ACC112 (cell line): ENCODE results near the gene SPAG7.

Experiments
- H2AFZ ChIP-seq: fragments of 200-600 bp; sonication (generic); one replicate; pipeline ENCODE4 v1.6.0; 2017; ENCODE audit warnings: antibody characterized with exemption, low read length; ENCODE audit not compliant: unreplicated experiment
- H3K27ac ChIP-seq: fragments of 200-600 bp; sonication (generic); 2 replicates; pipeline ENCODE4 v1.5.1; 2014; ENCODE audit warnings: low read depth, mild to moderate bottlenecking, antibody characterized with exemption, low read length, moderate library complexity
- H3K27me3 ChIP-seq: fragments of 200-600 bp; sonication (generic); 2 replicates; pipeline ENCODE4 v1.6.1; 2014; ENCODE audit warnings: mild to moderate bottlenecking, antibody characterized with exemption, low read length, moderate library complexity, mixed read lengths; ENCODE audit not compliant: insufficient read depth
- H3K36me3 ChIP-seq: fragments of 200-600 bp; sonication (generic); 2 replicates; pipeline ENCODE4 v1.6.1; 2016; ENCODE audit warnings: mild to moderate bottlenecking, antibody characterized with exemption, low read length, moderate library complexity, mixed read lengths; ENCODE audit not compliant: insufficient read depth
- H3K4me1 ChIP-seq: fragments of 200-600 bp; sonication (generic); one replicate; pipeline ENCODE4 v1.6.1; 2016; ENCODE audit warnings: low read length, mixed read lengths; ENCODE audit not compliant: insufficient read depth, unreplicated experiment, control insufficient read depth
- H3K4me3 ChIP-seq: fragments of 200-600 bp; sonication (generic); 2 replicates; pipeline ENCODE4 v1.5.1; 2014; ENCODE audit warnings: mild to moderate bottlenecking, low read depth, low read length
- H3K79me2 ChIP-seq: fragments of 200-600 bp; sonication (generic); one replicate; pipeline ENCODE4 v1.6.0; 2016; ENCODE audit warnings: low read length; ENCODE audit not compliant: control insufficient read depth, unreplicated experiment, insufficient read depth

The SPAG7 gene

DNA sequence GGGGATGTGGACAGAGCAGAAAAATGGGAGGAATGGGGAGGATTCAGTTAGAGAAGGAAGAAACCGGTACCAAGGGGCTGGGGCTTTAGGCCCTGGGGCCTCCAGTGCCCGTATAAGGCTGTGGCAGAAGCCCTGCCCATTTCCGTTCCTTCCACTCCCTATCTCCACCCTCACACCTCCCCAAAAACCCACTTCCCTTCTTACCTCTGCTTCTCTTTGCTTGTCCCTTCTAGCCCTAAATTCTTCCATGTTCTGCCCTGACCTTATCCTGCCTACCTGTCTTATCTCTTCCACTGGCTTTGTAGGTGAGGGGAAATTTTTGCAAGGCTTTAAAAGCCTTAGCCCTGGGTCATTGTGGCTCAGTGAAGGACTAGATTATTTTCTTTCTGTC is 23.5 kb downstream of the SPAG7 start:
- no peak overlapping the region for H3K4me3 ChIP-seq
- H3K27ac ChIP-seq = peak overlapping the region; percentile 63
- H2AFZ ChIP-seq = no peak overlapping the region
- no peaks in the 10 kb centered on the region for H3K27me3 ChIP-seq
- peaks cover 45% of the 10 kb centered on the region for H3K4me1 ChIP-seq
- H3K79me2 ChIP-seq = peaks cover 76% of the 10 kb centered on the region
- peaks cover 16% of the 10 kb centered on the region; the same call in 1 of the 2 replicates for H3K36me3 ChIP-seq

DNA sequence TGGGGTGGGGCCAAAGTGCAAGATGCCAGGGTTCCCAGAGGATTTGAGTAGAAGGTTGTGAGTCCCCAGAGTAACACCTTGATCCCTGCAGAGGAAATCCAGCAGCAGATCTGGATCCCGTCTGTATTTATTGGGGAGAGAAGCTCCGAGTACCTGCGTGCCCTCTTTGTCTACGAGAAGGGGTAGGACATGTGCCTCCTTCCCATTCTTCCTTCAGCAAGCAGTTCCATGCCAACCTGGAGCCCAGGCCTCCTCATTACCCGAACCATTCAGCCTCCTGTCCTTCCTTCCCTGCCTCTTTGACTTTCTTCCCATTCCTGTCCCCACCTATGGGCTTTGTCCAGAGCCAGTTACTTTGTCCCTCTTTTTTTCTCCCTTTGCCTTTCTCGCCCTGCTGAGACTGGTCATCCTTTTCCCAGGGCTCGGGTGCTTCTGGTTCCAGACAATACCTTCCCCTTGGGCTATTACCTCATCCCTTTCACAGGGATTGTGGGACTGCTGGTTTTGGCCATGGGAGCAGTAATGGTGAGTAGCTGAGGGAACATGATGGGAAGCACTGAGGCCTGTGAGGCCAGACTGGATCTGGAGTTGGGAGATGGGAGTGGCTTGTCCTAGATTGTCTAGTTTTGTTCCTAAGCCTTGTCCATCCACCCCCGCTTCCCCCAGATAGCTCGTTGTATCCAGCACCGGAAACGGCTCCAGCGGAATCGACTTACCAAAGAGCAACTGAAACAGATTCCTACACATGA is 24.7 kb downstream of the SPAG7 start:
- Histone ChIP-seq H3K79me2 (peaks cover 84% of the 10 kb centered on the region), H3K27ac (peak overlapping the region; percentile 25; the same call in 1 of the 2 replicates), H2AFZ (no peak overlapping the region), H3K4me3 (no peak overlapping the region), H3K4me1 (peaks cover 54% of the 10 kb centered on the region), H3K36me3 (peaks cover 15% of the 10 kb centered on the region; the same call in 1 of the 2 replicates), H3K27me3 (no peaks in the 10 kb centered on the region)

DNA sequence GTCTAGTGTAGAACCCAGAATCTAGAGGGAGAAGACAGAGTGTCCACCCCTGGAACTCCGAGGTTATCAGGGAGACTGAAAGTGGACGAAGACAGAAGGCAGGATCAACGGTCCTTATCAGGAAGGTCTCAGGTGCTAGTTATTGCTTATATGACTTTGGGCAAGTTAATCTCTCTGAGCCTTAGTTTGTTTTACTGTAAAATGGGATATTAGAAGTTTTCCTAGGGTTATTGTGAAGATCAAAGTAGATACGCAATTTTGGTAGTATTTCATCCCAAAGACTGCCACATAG is 26.4 kb downstream of the SPAG7 start:
- H3K27ac ChIP-seq = peak overlapping the region; percentile 89
- peak overlapping the region; percentile 87 for H3K4me3 ChIP-seq
- H3K4me1 ChIP-seq = peaks cover 52% of the 10 kb centered on the region
- H3K27me3 ChIP-seq = no peaks in the 10 kb centered on the region
- no peak overlapping the region for H2AFZ ChIP-seq
- peaks cover 3% of the 10 kb centered on the region; the same call in 1 of the 2 replicates for H3K36me3 ChIP-seq
- peaks cover 69% of the 10 kb centered on the region for H3K79me2 ChIP-seq

DNA sequence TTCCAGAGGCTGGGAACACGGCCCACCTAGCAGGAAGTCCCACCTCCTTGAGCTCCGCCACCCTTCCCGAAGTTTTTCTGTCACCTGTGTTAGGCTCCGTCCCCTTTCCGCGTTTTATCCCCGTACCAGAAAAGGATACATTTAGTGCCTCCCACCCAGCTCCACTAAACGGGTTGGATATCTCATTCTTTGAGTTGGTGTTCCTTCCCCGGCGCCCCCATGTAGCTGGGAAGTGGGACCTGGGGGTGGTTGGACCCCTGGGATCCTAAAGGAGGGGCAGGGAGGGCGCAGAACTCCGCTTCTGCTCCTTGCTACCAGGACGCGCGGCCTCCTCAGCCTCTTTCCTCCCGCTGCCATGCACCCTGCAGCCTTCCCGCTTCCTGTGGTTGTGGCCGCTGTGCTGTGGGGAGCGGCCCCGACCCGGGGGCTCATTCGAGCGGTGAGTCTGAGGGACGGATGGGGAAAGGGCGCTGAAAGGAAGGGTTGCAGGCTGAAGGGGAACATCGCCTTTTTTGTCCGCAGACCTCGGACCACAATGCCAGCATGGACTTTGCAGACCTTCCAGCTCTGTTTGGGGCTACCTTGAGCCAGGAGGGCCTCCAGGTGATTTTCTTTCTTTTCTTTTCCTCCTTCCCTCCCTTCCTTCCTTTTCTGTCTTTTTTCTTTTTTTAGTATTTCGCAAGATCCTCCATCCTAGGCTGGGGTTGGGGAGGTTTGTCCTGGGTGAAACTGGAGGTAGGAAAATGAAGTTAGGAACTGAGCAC is 26.9 kb downstream of the SPAG7 start:
- H3K27me3 ChIP-seq = no peaks in the 10 kb centered on the region
- peak overlapping the region; percentile 18 for H2AFZ ChIP-seq
- H3K36me3 ChIP-seq = no peaks in the 10 kb centered on the region; the same call in 1 of the 2 replicates
- peaks cover 48% of the 10 kb centered on the region for H3K4me1 ChIP-seq
- H3K27ac ChIP-seq = peak overlapping the region; percentile 89
- H3K4me3 ChIP-seq = peak overlapping the region; percentile 87
- H3K79me2 ChIP-seq = peaks cover 64% of the 10 kb centered on the region

DNA sequence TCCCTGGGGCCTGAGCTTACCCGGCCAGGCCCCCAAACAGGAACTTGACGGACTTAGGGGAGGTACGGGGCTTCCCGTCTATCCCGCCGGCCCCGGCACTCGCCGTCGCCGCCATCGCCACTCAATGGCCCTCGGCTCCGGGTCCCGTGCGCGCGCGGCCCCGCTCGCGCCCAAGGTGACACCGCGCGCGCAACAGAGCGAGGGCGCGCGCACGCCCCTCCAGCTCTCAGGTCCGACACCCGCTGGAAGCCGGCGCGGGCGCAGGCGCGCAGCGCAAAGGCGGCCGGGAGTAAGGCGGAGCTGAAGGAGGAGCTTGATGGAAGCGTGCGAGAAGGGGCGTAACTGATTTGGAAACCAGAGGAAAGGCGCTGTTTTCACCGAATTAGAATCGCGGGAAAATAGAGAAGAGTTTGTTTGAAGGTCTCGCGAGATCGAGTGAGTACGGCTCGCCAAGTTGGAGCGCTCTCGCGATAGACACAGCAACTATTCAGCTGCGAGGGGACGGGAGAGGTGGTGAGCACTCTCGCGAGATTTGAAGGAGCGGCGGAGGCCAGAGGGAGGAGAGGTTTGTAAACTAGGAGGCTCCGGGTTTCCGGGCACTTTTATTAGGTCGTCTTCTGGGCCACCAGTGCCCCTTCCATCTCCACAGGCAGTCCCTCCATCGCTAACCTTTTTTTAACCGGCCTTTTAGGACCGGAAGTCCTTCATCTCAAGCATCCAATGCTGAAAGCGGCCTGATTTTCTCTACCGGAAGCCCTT is 27.6 kb downstream of the SPAG7 start, which contains the start of the genes RNF167 and SLC25A11:
Gene RNF167, plus strand, starts transcription at position 473 of the 759 bp plus-strand sequence. CDS start 642 bp downstream, outside the sequence.
Gene SLC25A11, minus strand, starts transcription at position 251 of the 759 bp plus-strand sequence. Its CDS starts 136 bp downstream, at position 115.
- no peaks in the 10 kb centered on the region for H3K27me3 ChIP-seq
- H3K27ac ChIP-seq = peak within 1 kb of the TSS; percentile 89
- H3K4me3 ChIP-seq = peak within 1 kb of the TSS; percentile 87
- H2AFZ ChIP-seq = peak within 1 kb of the TSS; percentile 82
- H3K36me3 ChIP-seq = no peaks in the 10 kb centered on the region
- H3K4me1 ChIP-seq = peaks cover 42% of the 10 kb centered on the region
- peaks cover 58% of the 10 kb centered on the region for H3K79me2 ChIP-seq

DNA sequence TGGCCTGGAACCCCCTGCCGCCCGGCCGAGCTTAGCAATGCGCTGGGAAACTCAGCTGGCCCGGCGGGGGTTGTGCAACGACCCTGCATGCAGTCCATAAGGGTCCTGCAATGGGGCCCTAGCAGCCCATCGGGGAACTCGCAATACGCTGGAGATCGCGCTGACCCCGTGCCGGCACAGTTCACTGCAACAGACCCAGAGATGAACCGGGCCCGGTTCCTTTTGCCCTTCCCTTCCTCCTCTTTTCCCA is 28.1 kb downstream of the SPAG7 start:
- Histone ChIP-seq H3K36me3 (no peaks in the 10 kb centered on the region), H3K27ac (peak overlapping the region; percentile 89), H3K4me1 (peaks cover 39% of the 10 kb centered on the region), H3K79me2 (peaks cover 53% of the 10 kb centered on the region), H3K27me3 (no peaks in the 10 kb centered on the region), H2AFZ (peak overlapping the region; percentile 82), H3K4me3 (peak overlapping the region; percentile 87)

DNA sequence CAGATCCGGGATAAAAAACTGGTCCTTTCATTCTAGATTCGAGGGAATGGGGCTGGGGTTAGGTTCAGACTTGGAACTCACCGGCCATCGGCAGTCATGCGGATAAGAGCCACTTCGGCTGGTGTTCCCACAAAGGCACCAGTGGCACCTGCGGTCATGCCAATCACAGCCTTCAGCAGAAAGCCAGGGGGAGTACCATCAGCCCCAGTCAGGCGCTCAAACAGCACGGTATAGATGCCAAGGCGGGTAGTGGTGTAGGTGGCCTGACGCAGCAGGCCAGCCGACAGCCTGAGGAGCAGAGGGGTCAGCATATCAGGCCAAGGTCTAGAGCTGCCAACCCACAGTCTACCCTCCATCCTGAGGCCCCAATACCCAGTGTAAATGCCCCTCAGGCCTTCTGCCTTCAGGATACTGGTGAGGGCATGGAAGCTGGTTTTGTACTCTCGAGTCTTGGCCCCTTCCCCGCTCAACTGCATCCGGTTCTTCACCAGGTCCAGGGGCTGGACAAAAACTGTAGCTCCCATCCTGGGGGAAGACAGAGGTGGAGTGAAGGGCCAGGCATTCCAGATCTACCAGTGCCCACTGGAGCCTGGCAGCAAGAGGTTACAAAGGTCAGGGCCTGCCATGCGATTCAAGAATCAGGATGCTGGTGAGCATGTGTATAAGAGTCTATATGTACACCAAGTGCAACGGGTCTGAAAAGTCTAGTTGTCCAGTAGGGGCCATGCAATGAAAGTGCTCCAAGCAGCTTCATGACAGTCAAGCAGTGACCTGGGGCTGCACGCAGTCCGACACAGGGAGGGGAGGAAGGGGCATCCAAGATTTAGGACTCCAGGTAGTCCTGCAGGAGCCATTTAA is 28.7 kb downstream of the SPAG7 start:
- Histone ChIP-seq H3K27ac (peak overlapping the region; percentile 89; the same call in 1 of the 2 replicates), H3K4me3 (peak overlapping the region; percentile 87), H2AFZ (peak overlapping the region; percentile 82), H3K4me1 (peaks cover 39% of the 10 kb centered on the region), H3K36me3 (no peaks in the 10 kb centered on the region), H3K27me3 (no peaks in the 10 kb centered on the region), H3K79me2 (peaks cover 47% of the 10 kb centered on the region)

DNA sequence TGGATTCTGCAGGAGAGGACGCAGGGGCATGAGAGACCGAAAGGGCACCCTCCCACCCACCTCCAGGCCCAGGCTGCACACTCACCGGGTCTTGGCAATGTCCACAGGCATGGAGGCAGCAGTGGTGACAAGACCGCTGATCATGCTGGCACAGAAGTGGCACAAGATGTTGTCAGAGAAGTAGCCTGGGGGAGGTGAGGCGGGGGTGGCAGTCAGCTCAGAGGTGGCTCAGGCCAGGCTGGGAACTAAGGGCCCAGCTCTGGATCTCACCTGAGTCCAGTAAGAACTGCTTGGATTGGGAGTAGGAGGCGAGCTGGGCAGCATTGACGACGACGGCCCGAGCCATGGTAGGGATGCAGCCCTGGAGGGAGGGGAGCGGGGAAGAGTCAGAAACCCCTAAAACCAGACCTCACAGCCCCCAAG is 29.5 kb downstream of the SPAG7 start:
- H3K4me1 ChIP-seq = peaks cover 36% of the 10 kb centered on the region
- H3K27me3 ChIP-seq = no peaks in the 10 kb centered on the region
- no peak overlapping the region for H2AFZ ChIP-seq
- H3K27ac ChIP-seq = no peak overlapping the region
- H3K79me2 ChIP-seq = peaks cover 40% of the 10 kb centered on the region
- H3K4me3 ChIP-seq = peak overlapping the region; percentile 87; the same call in 1 of the 2 replicates
- H3K36me3 ChIP-seq = no peaks in the 10 kb centered on the region

DNA sequence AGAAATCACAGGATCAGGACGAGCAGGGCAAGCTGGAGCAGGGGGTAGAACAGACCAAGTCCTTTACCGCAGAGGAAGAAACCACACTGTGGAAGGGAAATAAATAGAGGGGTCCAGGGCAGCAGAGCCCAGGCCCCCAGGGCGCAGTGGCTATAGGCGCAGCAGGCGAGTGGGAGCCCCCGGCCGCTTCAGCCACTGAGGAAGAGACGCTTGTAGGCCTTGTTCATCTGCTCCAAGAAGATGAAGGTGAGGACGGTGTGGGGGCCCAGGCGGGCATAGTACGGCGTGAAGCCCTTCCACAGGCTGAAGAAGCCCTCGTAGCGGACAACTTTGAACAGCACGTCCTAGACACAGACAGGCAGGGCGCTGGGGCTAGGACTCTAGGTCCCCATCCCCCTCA is 30.1 kb downstream of the SPAG7 start:
- no peak overlapping the region for H3K4me3 ChIP-seq
- no peak overlapping the region for H2AFZ ChIP-seq
- no peaks in the 10 kb centered on the region for H3K36me3 ChIP-seq
- H3K4me1 ChIP-seq = peaks cover 31% of the 10 kb centered on the region
- H3K27me3 ChIP-seq = no peaks in the 10 kb centered on the region
- peaks cover 35% of the 10 kb centered on the region for H3K79me2 ChIP-seq
- no peak overlapping the region for H3K27ac ChIP-seq

DNA sequence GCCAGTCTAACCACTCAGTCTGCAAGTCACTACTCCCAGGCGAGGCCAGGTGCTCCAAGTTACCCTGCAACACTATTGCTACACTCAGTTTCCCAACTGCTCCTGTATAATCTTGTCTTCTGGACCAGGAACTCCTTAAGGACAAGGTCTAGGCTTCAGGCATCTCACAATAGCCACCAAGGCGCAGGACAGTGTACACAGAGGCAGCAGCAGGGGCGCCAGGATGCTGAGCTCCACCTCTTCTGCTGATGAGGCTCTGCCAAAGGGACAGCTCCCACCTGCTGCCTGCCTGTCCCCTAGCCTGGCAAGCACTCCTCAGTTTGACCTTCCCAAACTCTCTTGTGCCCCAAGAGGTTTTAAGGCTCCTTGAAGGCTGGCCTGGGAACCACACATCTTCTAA is 31.2 kb downstream of the SPAG7 start:
- H3K4me3 ChIP-seq = no peak overlapping the region
- no peaks in the 10 kb centered on the region for H3K36me3 ChIP-seq
- peaks cover 25% of the 10 kb centered on the region for H3K79me2 ChIP-seq
- no peaks in the 10 kb centered on the region for H3K27me3 ChIP-seq
- H2AFZ ChIP-seq = no peak overlapping the region
- H3K27ac ChIP-seq = no peak overlapping the region
- H3K4me1 ChIP-seq = peaks cover 20% of the 10 kb centered on the region
